GM19438 (cell line): Measurements from ENCODE around the gene FGD1.
"Not testable (repeated sequence)": the region's sequence is repeated elsewhere in the genome, so short reads cannot be mapped to it uniquely, and the experiment has no call there.

Source experiments
- ATAC-seq: cut with Tn5 transposase; IDR thresholded peaks from one replicate; pipeline ENCODE4 v1.9.1; 2021; ENCODE audit warnings: low read depth; ENCODE audit not compliant: unreplicated experiment

The FGD1 gene

DNA sequence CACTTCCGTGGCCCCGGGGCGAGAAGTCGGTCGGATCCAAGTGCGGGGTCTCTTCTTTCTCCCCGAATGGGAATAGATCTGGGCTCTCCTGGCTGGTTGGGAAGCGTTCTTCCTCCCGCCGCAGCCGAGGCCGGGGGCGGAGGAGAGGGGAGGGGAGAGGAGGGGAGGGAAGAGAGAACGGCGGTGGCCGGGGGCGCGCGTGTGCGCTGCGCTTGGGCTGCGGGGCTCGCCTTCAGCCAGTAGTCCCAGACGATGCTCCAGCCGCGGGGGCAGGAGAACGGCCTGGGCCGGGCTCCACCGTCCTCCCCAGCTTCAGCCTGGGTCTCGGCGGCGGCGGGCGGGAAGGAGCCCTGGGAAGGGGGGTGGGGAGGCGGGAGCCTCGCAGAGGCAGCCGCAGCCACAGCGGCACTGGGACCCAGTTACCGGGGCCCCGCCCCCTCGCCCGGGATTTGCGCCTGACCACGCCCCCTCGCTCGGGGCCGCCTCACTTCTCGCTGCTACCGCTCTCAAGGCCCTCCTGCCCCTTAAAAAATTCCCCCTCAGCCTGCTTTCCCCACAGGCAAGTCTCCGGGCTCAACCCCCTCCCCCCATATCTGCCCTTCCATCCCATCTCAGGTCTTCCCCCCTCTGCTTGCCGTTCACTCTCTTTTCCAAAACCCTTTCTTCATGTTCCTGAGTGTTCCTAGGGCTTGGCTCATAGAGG, at the start of gene FGD1:
Gene FGD1, minus strand, starts transcription at position 421 of the 703 bp plus-strand sequence. CDS start 802 bp downstream, outside the sequence.
- ATAC-seq = no peak

- not testable (repeated sequence) for ATAC-seq
These were observed 46.2 kb upstream of the FGD1 start for GRCh38 chrX:54542239-54542638.

- ATAC-seq = no peak
These were observed 44.3 kb upstream of the FGD1 start for GRCh38 chrX:54540289-54540688.

DNA sequence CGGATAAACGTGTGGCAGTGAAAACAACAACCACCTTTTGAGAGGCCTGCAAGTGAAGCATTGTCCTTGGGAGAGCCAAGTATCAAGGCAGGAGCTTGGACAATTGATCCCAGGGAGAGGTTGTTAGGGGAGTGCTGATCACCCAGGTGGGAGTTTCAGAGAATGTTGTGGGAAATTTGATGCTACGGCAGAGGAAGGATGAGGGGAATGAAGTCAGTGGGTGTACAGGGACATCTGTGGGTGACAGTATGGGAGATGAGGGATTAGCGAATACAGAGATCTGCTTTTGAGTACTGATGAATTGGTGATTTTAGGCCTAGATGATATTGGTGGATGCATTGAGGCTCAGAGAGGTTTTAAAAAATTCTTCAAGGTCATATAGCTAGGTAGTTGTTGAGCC, 38.2 kb upstream of the FGD1 start:
- no peak for ATAC-seq

DNA sequence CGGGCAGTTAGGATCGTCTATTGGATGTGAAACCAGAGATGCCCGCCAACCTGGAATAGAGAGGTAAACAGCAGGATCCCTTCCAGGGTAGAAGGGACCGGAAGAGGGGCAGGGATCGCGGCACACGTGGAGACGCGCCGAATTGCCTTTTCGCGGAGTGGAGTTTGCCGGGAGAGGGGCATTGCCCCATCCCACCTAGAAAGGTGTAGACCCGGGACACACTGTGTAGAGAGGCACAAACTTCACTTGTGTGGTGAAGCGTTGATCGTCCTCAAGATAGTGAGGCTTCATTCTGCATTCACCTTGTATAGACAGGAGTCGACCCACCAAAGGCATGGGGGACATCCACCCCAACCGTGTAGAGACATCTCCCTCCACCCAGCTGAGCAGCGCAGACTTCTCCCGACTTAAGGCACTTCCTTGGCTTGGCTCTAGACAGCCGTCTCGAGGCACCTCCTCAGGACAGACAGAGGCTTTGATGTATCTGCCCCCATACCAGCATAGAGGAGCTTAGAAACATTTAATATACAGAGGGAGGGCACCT, 34.4 kb upstream of the FGD1 start:
- ATAC-seq = peak; percentile 17

DNA sequence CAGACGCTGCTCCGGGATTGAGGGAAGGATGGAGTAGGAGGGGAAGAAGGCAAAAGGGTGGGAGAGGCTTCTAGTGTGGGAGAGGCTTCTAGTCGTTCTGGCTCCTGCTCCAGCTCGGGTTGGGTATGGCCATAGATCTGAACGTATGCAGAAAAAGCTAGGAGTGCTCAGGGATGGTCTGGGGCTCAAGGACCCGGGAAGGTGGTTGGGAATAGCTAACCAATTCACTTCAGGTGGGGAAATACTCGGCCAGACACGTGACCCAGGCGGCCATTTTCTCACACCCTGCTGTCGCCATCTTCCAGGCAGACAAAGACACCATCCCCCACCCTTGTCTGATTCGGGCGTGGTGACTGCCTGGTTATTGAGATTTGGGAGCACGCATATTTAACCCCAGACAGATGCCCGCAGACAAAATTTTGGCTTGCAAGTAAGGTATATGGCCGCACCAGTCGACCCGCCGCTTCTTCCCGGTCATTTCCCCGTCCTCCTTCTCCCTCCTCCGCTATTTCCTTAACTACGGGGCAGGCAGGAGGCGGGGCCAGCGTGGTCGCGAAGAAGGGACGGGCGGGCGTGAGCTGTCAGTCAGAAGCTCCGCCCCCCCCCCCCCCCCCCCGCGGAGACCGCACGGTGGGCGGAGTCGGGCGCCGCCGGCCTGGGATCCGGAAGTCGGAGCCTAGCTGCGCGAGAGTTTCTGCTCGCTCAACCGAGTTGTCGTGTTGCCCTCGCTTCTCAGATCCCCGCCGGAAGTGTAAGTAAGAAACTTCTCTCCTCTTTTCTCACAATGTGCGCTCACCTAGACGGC, 33.7 kb upstream of the FGD1 start, which contains the start of gene GNL3L:
Gene GNL3L, plus strand, starts transcription at position 668 of the 805 bp plus-strand sequence. CDS start 2,348 bp downstream, outside the sequence.
- peak; percentile 82 for ATAC-seq

- ATAC-seq = no peak
These were observed 33.1 kb upstream of the FGD1 start for GRCh38 chrX:54529151-54529550.

- no peak for ATAC-seq
These were observed 13.4 kb upstream of the FGD1 start for GRCh38 chrX:54509400-54509799.

DNA sequence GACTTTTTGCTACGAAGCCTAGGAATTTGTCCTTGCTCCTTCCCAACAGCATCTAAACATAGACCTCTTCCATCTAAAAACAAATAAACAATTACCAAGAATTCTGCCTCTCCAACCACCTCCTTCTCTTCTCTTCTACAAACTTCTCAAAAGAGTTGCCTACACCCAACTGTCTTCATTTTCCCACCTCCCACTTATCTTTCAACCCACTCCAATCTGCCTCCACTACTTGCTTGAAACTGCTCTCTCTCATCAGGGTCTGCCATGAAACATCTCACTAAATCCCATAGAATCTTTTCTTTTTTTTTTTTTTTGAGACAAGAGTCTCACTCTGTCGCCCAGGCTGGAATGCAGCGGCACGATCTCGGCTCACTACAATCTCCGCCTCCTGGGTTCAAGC, 902 bp upstream of the FGD1 start:
- ATAC-seq = no peak

- no peak for ATAC-seq
These were observed 451 bp upstream of the FGD1 start for GRCh38 chrX:54496517-54496852.

GRCh38 chrX:54494989-54495813, 833 bp downstream of the FGD1 start:
- no peak for ATAC-seq

GRCh38 chrX:54494166-54494988, 1.7 kb downstream of the FGD1 start:
- no peak for ATAC-seq

DNA sequence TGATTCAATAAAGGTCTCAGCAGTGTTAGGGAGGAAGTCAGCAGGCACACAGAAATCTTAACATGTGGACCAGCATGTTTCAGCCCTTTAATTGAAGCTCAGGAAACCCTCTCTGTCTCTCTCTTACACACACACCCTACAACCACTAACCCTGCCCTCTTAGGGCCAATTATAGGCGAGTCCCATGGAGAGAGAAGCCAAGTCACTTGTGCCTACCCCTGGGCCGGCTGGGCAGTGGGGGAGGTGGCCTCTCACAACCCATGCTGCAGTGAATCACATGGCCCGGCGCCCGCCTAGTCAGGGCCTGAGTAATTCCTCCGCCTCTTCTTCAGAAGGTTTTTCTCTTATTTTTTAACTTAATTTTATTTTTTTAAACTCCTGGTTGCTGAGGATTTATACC, 3.7 kb downstream of the FGD1 start:
- ATAC-seq = no peak

GRCh38 chrX:54489819-54490218, 6.2 kb downstream of the FGD1 start:
- ATAC-seq = not testable (repeated sequence)

DNA sequence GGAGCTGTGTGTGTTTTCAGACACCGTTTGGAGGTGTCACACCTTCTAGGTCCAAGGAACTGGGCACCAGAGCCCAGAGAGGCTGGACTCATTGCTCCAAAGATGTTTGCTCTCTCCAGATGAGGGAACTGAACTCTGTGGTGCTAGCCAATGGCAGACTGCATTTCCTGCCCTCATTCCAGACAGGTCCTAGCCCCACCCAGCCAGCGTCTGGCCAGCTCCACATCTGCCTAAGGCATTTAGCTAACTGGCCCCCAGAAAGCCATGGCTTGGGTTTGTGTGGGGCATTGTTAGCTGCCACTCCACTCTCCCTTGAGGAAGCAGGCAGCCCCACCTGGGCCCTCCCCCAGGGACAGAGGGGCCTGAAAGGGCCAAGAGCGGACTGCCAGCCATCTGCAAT, 11.4 kb downstream of the FGD1 start:
- ATAC-seq = no peak

DNA sequence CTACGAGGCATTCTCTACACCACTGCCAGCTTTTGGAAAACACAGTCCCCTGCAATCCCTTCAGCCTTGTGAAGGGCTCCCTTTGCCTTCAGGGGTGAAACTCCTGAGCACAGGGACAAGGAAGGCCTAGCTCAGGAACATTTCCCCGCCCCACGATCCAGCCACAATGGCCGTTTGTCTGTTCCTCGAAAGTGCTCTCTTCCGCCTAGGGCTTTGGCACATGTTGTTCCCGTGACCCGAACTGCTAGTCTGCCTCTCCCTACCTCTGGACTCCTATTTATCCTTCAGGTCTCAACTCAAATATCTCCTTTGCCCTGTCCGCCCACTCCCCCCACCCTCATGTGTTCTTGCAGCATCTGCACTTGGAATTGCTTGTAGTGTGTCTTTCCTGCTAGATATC, 12.1 kb downstream of the FGD1 start:
- ATAC-seq = no peak

GRCh38 chrX:54482839-54483593, 13.0 kb downstream of the FGD1 start:
- no peak for ATAC-seq

- ATAC-seq = no peak
These were observed 16.6 kb downstream of the FGD1 start for GRCh38 chrX:54479136-54480111.
